Fibroblast of gingiva (primary cell): ENCODE data around the gene PSAP.

Source experiments
- DNase-seq: peaks from one replicate; pipeline ENCODE4 v3.0.0-alpha.2; 2011; ENCODE audit warnings: low read depth

Gene PSAP

GRCh38 chr10:71844695-71845094 lies 6.4 kb downstream of the PSAP start:
- no peak for DNase-seq

- no peak for DNase-seq
Observed at GRCh38 chr10:71844084-71844483, 7.0 kb downstream of the PSAP start.

GRCh38 chr10:71842856-71843686 lies 8.0 kb downstream of the PSAP start:
- DNase-seq = no peak

- DNase-seq = no peak
Observed at GRCh38 chr10:71842422-71842821, 8.6 kb downstream of the PSAP start.

- no peak for DNase-seq
Observed at GRCh38 chr10:71840958-71841335, 10.1 kb downstream of the PSAP start.

GRCh38 chr10:71840177-71840957 lies 10.7 kb downstream of the PSAP start:
- peak; percentile 99 for DNase-seq

GRCh38 chr10:71838264-71839211 lies 12.5 kb downstream of the PSAP start:
- DNase-seq = no peak

GRCh38 chr10:71837098-71837827 lies 13.8 kb downstream of the PSAP start:
- DNase-seq = no peak

- peak; percentile 27 for DNase-seq
Observed at GRCh38 chr10:71836596-71836974, 14.5 kb downstream of the PSAP start.

GRCh38 chr10:71835671-71836595 lies 15.1 kb downstream of the PSAP start:
- peak; percentile 99 for DNase-seq

GRCh38 chr10:71834343-71834674 lies 16.7 kb downstream of the PSAP start:
- no peak for DNase-seq

GRCh38 chr10:71833451-71834342 lies 17.4 kb downstream of the PSAP start:
- no peak for DNase-seq

GRCh38 chr10:71832967-71833366 lies 18.1 kb downstream of the PSAP start:
- DNase-seq = no peak

- DNase-seq = no peak
Observed at GRCh38 chr10:71831646-71832552, 19.2 kb downstream of the PSAP start.

- no peak for DNase-seq
Observed at GRCh38 chr10:71830726-71831125, 20.3 kb downstream of the PSAP start.

- DNase-seq = no peak
Observed at GRCh38 chr10:71829896-71830295, 21.2 kb downstream of the PSAP start.

- DNase-seq = peak; percentile 63
Observed at GRCh38 chr10:71829171-71829570, 21.9 kb downstream of the PSAP start.

- no peak for DNase-seq
Observed at GRCh38 chr10:71828702-71829101, 22.3 kb downstream of the PSAP start.
